Astrocyte (in vitro differentiated cells and primary cell): ENCODE data around the gene CCDC77.
"Not testable (repeated sequence)": the region's sequence is repeated elsewhere in the genome, so short reads cannot be mapped to it uniquely, and the experiment has no call there.

Source experiments
- CTCF ChIP-seq: IDR thresholded peaks from 2 replicates; pipeline ENCODE4 v1.5.1; 2011; ENCODE audit warnings: low read depth, mild to moderate bottlenecking, inconsistent platforms, low read length, moderate library complexity; ENCODE audit not compliant: insufficient read depth
- EZH2 ChIP-seq: IDR thresholded peaks from 2 replicates; pipeline ENCODE4 v1.6.1; 2012; ENCODE audit warnings: mild to moderate bottlenecking, low read length, inconsistent platforms; ENCODE audit not compliant: insufficient read depth

GRCh38 chr12:370739-371485 is 30.5 kb upstream of the CCDC77 start:
- not testable (repeated sequence) for TF ChIP-seq CTCF, EZH2
